ENCODE measurements around the gene SPATA13.

SPATA13 gene

DNA sequence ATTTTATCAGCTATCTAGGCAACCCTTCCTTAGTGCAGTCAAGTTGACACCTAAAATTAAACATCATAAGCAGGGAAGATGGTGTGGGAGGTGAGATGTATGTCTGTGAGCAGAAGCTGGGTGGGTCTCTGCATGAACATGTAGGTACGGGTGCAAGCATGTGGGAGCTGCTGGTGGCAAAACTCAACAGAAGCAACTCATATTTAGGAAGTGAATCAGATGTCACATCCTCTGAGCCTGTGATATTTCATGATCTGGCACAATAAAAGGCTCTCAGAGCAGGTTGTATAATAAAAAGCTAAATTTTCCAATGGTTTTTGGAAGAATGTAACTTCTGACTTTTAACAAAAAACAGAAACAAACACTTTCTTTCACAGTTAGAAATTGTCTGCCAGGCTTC lies 193.2 kb downstream of the SPATA13 start:
- CTCF ChIA-PET: interaction anchor here (1.3 kb wide), 1 partner anchor 14 kb away, joined by 4 read pairs; no protein-coding TSS in a partner anchor

GRCh38 chr13:24355103-24355502 lies 194.6 kb downstream of the SPATA13 start:
- CTCF ChIA-PET: no interaction called here
- DNase-seq (ENCODE audit: extremely low spot score): no peak
- POLR2A ChIA-PET: no interaction called here
- no peak for TF ChIP-seq CTCF (IDR thresholded peaks at IDR 0.05; ENCODE audit: control extremely low read depth, extremely low read depth, low read depth, missing control alignments)

More for the DNA sequence above, 193.2 kb downstream of the SPATA13 start:
- DNase-seq (ENCODE audit: extremely low spot score): no peak
- no peak for TF ChIP-seq CTCF (IDR thresholded peaks at IDR 0.05; ENCODE audit: control extremely low read depth, extremely low read depth, low read depth, missing control alignments)
- POLR2A ChIA-PET: no interaction called here

- no peak for DNase-seq (ENCODE audit: extremely low spot score)
- no peak for TF ChIP-seq CTCF (IDR thresholded peaks at IDR 0.05; ENCODE audit: control extremely low read depth, extremely low read depth, low read depth, missing control alignments)
- ChIA-PET CTCF (no interaction called here), POLR2A (no interaction called here)
Measured at GRCh38 chr13:24356270-24356669, 195.8 kb downstream of the SPATA13 start.

All from GM10248 (cell line).